Common myeloid progenitor, CD34-positive (primary cell): ENCODE measurements around the gene CDKL2.

Source experiments
- CTCF ChIA-PET: fragments of 350-600 bp; sonication (Branson Sonifier 250); formaldehyde crosslinking; loops from one replicate; lab custom pipeline; 2021; ENCODE audit warnings: antibody characterized with exemption; lab: Charles Lee
- POLR2A ChIA-PET: fragments of 350-600 bp; sonication (Branson Sonifier 250); formaldehyde crosslinking; loops from one replicate; lab custom pipeline; 2021; ENCODE audit warnings: antibody characterized with exemption; lab: Charles Lee
- DNase-seq, 3 donors: peaks; one replicate each; pipeline versions ENCODE4 v3.0.0 to v3.0.0-alpha.2; 2013
- H3K27ac ChIP-seq, 2 experiments: 1 replicate in 1 of 2; 2 replicates in 1 of 2; pipeline ENCODE4 v1.7.0; 2013; ENCODE audit warnings: inconsistent platforms in 2 of 2, low read length in 2 of 2, mild to moderate bottlenecking in 2 of 2, low read depth in 1 of 2, moderate library complexity in 1 of 2; ENCODE audit not compliant: severe bottlenecking in 2 of 2, insufficient read depth in 1 of 2, poor library complexity in 1 of 2
- H3K27me3 ChIP-seq, 5 experiments: replicated peaks in 2 of 5; 1 replicate in 3 of 5; 2 replicates in 2 of 5; pipeline versions ENCODE4 v1.6.1 to v1.7.0; 2013; ENCODE audit warnings: low read length in 4 of 5, mild to moderate bottlenecking in 2 of 5, moderate library complexity in 2 of 5, inconsistent platforms in 1 of 5; ENCODE audit not compliant: insufficient read depth in 5 of 5, control insufficient read depth in 4 of 5
- H3K36me3 ChIP-seq, 4 experiments: 1 replicate in 2 of 4; 2 replicates in 2 of 4; pipeline versions ENCODE4 v1.6.1 to v1.7.0; 2013; ENCODE audit warnings: low read length in 3 of 4, control low read depth in 1 of 4, mild to moderate bottlenecking in 1 of 4; ENCODE audit not compliant: control insufficient read depth in 4 of 4, insufficient read depth in 4 of 4
- H3K4me1 ChIP-seq, 4 experiments: 1 replicate in 3 of 4; 2 replicates in 1 of 4; pipeline versions ENCODE4 v1.6.1 to v1.7.1; 2013; ENCODE audit warnings: low read length in 3 of 4, mild to moderate bottlenecking in 3 of 4, control low read depth in 1 of 4, inconsistent platforms in 1 of 4, moderate library complexity in 1 of 4; ENCODE audit not compliant: control insufficient read depth in 4 of 4, insufficient read depth in 4 of 4; ENCODE audit errors: control extremely low read depth in 1 of 4
- H3K4me3 ChIP-seq, 7 experiments: 1 replicate in 4 of 7; 2 replicates in 3 of 7; pipeline versions ENCODE4 v1.5.1 to v1.7.0; 2013; ENCODE audit warnings: mild to moderate bottlenecking in 7 of 7, low read length in 6 of 7, moderate library complexity in 6 of 7, inconsistent platforms in 2 of 7, low read depth in 2 of 7, control low read depth in 1 of 7; ENCODE audit not compliant: insufficient read depth in 4 of 7, control insufficient read depth in 1 of 7; ENCODE audit errors: extremely low read depth in 1 of 7
- H3K9me3 ChIP-seq, 5 experiments: 1 replicate in 4 of 5; 2 replicates in 1 of 5; pipeline versions ENCODE4 v1.6.1 to v1.7.1; 2013; ENCODE audit warnings: low read length in 4 of 5, mild to moderate bottlenecking in 2 of 5, inconsistent platforms in 1 of 5, low read depth in 1 of 5, moderate library complexity in 1 of 5; ENCODE audit not compliant: control insufficient read depth in 4 of 5, insufficient read depth in 2 of 5; ENCODE audit errors: control extremely low read depth in 1 of 5
- WGBS: methylation state at CpG from one replicate; pipeline ENCODE4 v1.1.5; 2013; ENCODE audit not compliant: insufficient coverage; 5-methylcytosine and 5-hydroxymethylcytosine counted together

CDKL2 gene

DNA sequence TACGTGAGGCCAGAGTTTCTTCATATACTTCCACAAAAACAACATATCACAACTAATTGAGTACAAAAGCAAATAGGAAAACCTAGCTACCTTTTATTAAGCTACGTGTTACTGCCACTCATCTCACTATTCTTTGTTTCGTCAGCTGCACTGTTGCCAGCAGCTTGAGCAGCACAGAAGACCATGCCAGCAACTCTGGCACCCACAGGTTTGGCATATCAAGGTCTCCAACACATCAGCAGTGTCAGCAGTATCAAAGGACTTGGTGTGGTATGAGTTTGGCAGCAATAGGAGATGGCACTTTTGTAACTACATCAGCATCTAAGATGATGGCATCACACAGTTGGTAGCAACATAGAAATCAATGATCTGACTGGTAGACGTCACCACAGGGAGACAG lies 30.7 kb downstream of the CDKL2 start:
- DNase-seq: no peak
- ChIA-PET CTCF (no interaction called here), POLR2A (no interaction called here)
- H3K4me3 ChIP-seq: no peak overlapping the region
- H3K27ac ChIP-seq: no peak overlapping the region
- peaks cover 0 to 5% (median 2%) of the 10 kb centered on the region in 4 experiments for H3K4me1 ChIP-seq
- 100% methylated on average over 2 of the region's 4 CpGs for WGBS
- no peaks in the 10 kb centered on the region for H3K27me3 ChIP-seq
- H3K9me3 ChIP-seq: no peaks in the 10 kb centered on the region
- no peaks in the 10 kb centered on the region for H3K36me3 ChIP-seq

DNA sequence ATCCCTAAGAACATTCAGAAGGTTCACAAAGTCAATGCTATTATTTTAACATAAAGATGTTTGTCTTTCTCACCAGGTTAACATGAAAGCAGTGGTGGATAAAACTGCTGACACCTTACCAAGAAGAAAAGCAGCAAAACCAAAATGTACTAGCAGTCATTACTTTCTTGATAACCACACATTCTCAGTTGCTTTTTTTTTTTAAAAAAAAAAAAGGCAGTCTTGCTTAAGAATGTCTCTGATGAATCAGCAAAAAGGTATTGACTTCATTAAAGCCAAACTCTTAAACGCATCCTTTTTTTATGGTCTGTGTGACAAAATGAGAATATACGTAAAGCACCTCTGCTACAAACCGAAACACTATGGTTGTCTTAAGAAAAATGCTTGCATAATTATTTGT lies 31.9 kb downstream of the CDKL2 start:
- H3K36me3 ChIP-seq: no peaks in the 10 kb centered on the region
- CTCF ChIA-PET: no interaction called here
- peaks cover 0 to 5% (median 2%) of the 10 kb centered on the region in 4 experiments for H3K4me1 ChIP-seq
- POLR2A ChIA-PET: no interaction called here
- H3K9me3 ChIP-seq: no peaks in the 10 kb centered on the region
- no peaks in the 10 kb centered on the region for H3K27me3 ChIP-seq
- WGBS: no CpG with 5 or more reads among the region's 3 CpGs
- H3K27ac ChIP-seq: no peak overlapping the region
- peak; percentile 39 to 83 (median 78) for DNase-seq
- peak overlapping the region in 1 of 7 experiments; percentile 24 for H3K4me3 ChIP-seq

DNA sequence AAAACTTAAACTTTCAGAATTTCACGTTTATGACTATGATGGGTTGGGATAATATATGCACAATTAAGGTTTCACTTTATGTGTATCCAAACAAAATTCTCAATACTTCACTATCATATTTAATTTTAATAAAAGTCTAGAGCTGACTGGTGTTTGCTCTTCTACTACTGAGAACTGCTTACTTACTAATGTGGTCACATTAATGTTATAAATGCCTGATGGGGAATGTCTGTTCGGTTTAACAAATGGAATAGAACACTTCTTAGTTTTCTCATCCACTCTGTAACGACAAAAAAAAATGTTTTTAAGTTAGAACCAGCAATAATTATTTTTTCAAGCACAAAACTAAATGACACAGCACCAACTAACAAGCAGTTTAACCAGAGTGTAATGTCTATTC lies 34.3 kb downstream of the CDKL2 start:
- DNase-seq: no peak
- POLR2A ChIA-PET: no interaction called here
- H3K4me3 ChIP-seq: no peak overlapping the region
- peaks cover 0 to 5% (median 2%) of the 10 kb centered on the region in 4 experiments for H3K4me1 ChIP-seq
- H3K27me3 ChIP-seq: no peaks in the 10 kb centered on the region
- CTCF ChIA-PET: no interaction called here
- no peaks in the 10 kb centered on the region for H3K36me3 ChIP-seq
- H3K9me3 ChIP-seq: no peaks in the 10 kb centered on the region
- no CpG with 5 or more reads among the region's 3 CpGs for WGBS
- H3K27ac ChIP-seq: no peak overlapping the region

DNA sequence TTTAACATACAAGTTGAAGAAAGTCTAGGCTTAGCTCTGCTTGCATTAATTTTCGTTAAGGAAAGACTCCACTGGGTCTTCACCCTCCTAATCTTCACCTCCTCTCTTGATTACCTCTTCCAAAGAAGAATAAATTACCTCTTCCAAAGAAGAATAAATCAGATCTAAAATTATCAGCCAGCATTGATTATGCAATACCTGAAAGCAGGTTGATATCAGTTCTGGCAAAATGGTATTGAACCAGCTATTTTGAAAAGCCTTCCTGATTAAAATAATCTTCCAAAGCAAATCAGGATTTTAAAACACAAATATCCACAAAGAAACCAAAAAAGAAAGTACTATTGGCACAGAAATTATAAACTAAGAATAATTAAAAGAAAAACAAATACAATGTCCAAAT lies 36.9 kb downstream of the CDKL2 start:
- Histone ChIP-seq H3K4me3 (no peak overlapping the region), H3K4me1 (peaks cover 0 to 3% (median 0%) of the 10 kb centered on the region in 4 experiments), H3K27me3 (no peaks in the 10 kb centered on the region), H3K27ac (no peak overlapping the region), H3K36me3 (no peaks in the 10 kb centered on the region), H3K9me3 (no peaks in the 10 kb centered on the region)
- 83% methylated on average over 1 of the region's 1 CpG for WGBS
- no peak for DNase-seq
- POLR2A ChIA-PET: no interaction called here
- CTCF ChIA-PET: interaction anchor here (0.8 kb wide), 1 partner anchor 37 kb away, joined by 3 read pairs; the partner anchor contains the start of gene CDKL2

DNA sequence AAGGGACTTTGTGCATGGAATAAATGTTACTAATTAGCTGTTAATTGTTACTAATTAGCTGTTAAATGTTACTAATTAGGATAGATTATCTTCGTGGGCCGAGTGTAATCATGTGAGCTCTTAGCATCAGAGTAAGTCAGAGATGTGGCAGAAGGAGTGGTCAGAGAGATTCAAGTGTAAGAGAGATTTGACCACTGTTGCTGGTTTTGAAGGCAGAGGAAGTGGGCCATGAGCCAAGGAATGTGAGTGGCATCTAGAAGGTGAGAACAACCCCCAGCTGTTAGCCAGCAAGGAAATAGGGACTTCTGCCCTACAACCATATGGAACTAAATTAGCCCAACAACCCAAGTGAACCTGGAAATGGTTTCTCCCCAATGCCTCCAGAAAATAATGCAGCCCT lies 46.3 kb downstream of the CDKL2 start:
- POLR2A ChIA-PET: interaction anchor here (0.7 kb wide), 1 partner anchor 52 kb away, joined by 3 read pairs; no protein-coding TSS in a partner anchor
- Histone ChIP-seq H3K4me1 (no peaks in the 10 kb centered on the region), H3K27me3 (no peaks in the 10 kb centered on the region), H3K36me3 (no peaks in the 10 kb centered on the region), H3K9me3 (peaks cover 0 to 10% (median 0%) of the 10 kb centered on the region in 5 experiments), H3K4me3 (no peak overlapping the region), H3K27ac (no peak overlapping the region)
- CTCF ChIA-PET: interaction anchor here (1.9 kb wide), 1 partner anchor 264 kb away, joined by 5 read pairs; no protein-coding TSS in a partner anchor
- WGBS: 87% methylated on average over 2 of the region's 2 CpGs
- no peak for DNase-seq

DNA sequence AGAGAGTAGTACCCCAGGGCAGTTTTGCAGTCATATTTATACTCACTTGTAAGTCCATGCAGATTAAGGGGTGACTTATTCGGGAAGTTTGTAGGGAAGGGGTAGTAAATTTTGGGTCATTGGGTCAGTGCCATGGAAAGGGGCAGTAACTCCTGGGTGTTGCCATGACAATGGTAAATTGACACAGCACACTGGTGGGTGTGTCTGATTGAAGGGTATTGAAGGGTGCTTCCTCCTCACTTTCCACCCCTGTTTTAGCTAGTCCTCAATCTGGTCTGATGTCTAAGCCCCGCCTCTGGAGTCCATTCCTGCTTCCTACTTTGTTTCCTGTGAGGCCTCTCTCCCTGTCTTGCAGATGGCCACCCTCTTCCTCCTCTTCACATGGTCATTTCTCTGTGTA lies 62.6 kb downstream of the CDKL2 start:
- CTCF ChIA-PET: interaction anchor here (2.1 kb wide), 1 partner anchor 9 kb away, joined by 6 read pairs; no protein-coding TSS in a partner anchor
- POLR2A ChIA-PET: no interaction called here
- no peaks in the 10 kb centered on the region for H3K36me3 ChIP-seq
- no peaks in the 10 kb centered on the region for H3K9me3 ChIP-seq
- no peak overlapping the region for H3K27ac ChIP-seq
- peaks cover 0 to 21% (median 6%) of the 10 kb centered on the region in 4 experiments for H3K4me1 ChIP-seq
- DNase-seq: no peak
- H3K4me3 ChIP-seq: no peak overlapping the region
- WGBS: 100% methylated on average over 1 of the region's 2 CpGs
- H3K27me3 ChIP-seq: no peaks in the 10 kb centered on the region

DNA sequence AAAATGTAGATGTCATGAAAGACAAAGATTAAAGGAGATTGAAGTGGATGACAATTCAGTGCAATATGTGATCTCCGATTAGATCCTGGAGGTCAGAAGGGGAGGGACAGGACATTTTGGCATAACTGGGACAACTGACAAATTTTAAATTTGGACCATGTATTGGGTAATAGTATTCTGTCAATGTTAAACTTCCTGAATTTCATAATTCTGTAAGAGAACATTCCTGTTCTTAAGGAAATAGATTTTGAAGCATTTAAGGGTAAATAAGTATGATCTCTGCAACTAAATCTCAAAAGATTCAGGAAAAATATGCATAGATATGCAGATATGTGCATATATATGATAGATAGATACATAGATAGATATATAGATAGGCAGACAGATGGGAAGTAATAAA lies 63.4 kb downstream of the CDKL2 start:
- POLR2A ChIA-PET: no interaction called here
- Histone ChIP-seq H3K4me3 (no peak overlapping the region), H3K4me1 (peaks cover 0 to 21% (median 6%) of the 10 kb centered on the region in 4 experiments), H3K9me3 (no peaks in the 10 kb centered on the region), H3K36me3 (no peaks in the 10 kb centered on the region), H3K27me3 (no peaks in the 10 kb centered on the region), H3K27ac (no peak overlapping the region)
- WGBS: 90% methylated on average over 1 of the region's 1 CpG
- CTCF ChIA-PET: interaction anchor here (2.1 kb wide), 1 partner anchor 10 kb away, joined by 6 read pairs; no protein-coding TSS in a partner anchor
- DNase-seq: no peak
